Osteoblast (primary cell): Measurements from ENCODE around the gene RHPN2. TPM values are rescaled to one million over a fixed set of nuclear protein-coding genes. Genes with fewer than 3 reads are reported as not detected.
"Not testable (repeated sequence)": the region's sequence is repeated elsewhere in the genome, so short reads cannot be mapped to it uniquely, and the experiment has no call there.

ENCODE experiments used
- DNase-seq: peaks from one replicate; pipeline ENCODE4 v3.0.0; 2011; ENCODE audit warnings: low spot score, mixed read lengths; ENCODE audit not compliant: insufficient read length; ENCODE audit errors: missing footprints
- H2AFZ ChIP-seq: 2 replicates; pipeline ENCODE4 v1.6.0; 2011; ENCODE audit warnings: mild to moderate bottlenecking, low read length
- H3K27ac ChIP-seq: 2 replicates; pipeline ENCODE4 v1.5.1; 2011; ENCODE audit warnings: mild to moderate bottlenecking, low read depth, low read length, moderate library complexity
- H3K27me3 ChIP-seq: 2 replicates; pipeline ENCODE4 v1.6.0; 2012; ENCODE audit warnings: mild to moderate bottlenecking, control low read depth, inconsistent platforms, low read length, moderate library complexity; ENCODE audit not compliant: insufficient read depth
- H3K36me3 ChIP-seq: 2 replicates; pipeline ENCODE4 v1.5.1; 2011; ENCODE audit warnings: mild to moderate bottlenecking, low read length, control low read depth, moderate library complexity; ENCODE audit not compliant: insufficient read depth
- H3K4me1 ChIP-seq: 2 replicates; pipeline ENCODE4 v1.5.1; 2011; ENCODE audit warnings: mild to moderate bottlenecking, low read length, control low read depth, moderate library complexity; ENCODE audit not compliant: insufficient read depth
- H3K4me2 ChIP-seq: 2 replicates; pipeline ENCODE4 v1.6.0; 2011; ENCODE audit warnings: mild to moderate bottlenecking, low read length; ENCODE audit not compliant: insufficient read depth
- H3K4me3 ChIP-seq: fragments of 200-600 bp; sonication (generic); 3 replicates; pipeline ENCODE4 v1.5.1; 2012; ENCODE audit warnings: mild to moderate bottlenecking, low read length, inconsistent platforms; ENCODE audit not compliant: insufficient read depth
- H3K79me2 ChIP-seq: 2 replicates; pipeline ENCODE4 v1.6.0; 2012; ENCODE audit warnings: mild to moderate bottlenecking, low read length, control low read depth, inconsistent platforms; ENCODE audit not compliant: insufficient read depth
- H3K9me3 ChIP-seq: 2 replicates; pipeline ENCODE4 v1.5.1; 2011; ENCODE audit warnings: low read depth, low read length, control low read depth
- H4K20me1 ChIP-seq: 2 replicates; pipeline ENCODE4 v1.6.0; 2012; ENCODE audit warnings: mild to moderate bottlenecking, low read length, control low read depth; ENCODE audit not compliant: insufficient read depth
- total RNA-seq: library from RNA; depleted of rRNA; stranded (reverse); fragments of >200 nt; gene quantifications from 2 replicates; pipeline ENCODE4 v1.2.3, GENCODE V29; 2012
- TF ChIP-seq, protein P1 (sequence below): IDR thresholded peaks from 2 replicates; pipeline ENCODE4 v1.5.1; 2011; ENCODE audit warnings: mild to moderate bottlenecking, low read depth, low read length, moderate library complexity; ENCODE audit errors: extremely low read depth

The RHPN2 gene
- total RNA-seq, 1 donor, result 1.4 TPM

DNA sequence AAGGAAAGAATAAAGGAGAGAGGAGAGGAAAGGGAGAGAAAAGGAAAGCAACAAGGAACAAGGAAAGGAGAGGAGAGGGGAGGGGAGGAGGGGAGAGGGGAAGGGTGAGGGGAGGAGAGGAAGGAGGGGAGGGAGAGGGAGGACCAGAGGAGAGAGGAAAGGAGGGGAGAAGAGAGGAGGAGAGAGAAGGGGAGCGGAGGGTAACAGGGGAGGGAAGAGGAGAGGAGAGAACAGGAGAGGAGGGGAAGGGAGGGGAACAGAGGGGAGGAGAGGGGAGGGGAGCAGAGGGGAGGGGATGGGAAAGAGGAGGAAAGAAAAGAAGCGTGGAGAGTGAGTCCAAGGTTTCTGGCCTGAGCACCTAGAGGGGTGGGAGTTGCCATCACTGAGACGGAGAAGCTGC lies 66.0 kb downstream of the RHPN2 start:
- no peak for DNase-seq
- Histone ChIP-seq H3K4me3 (no peak overlapping the region), H3K79me2 (no peaks in the 10 kb centered on the region), H4K20me1 (no peaks in the 10 kb centered on the region), H3K36me3 (no peaks in the 10 kb centered on the region), H3K27ac (no peak overlapping the region), H3K9me3 (no peaks in the 10 kb centered on the region), H3K4me2 (no peak overlapping the region), H3K27me3 (no peaks in the 10 kb centered on the region), H2AFZ (no peak overlapping the region), H3K4me1 (no peaks in the 10 kb centered on the region)
- TF ChIP-seq, protein P1, sequence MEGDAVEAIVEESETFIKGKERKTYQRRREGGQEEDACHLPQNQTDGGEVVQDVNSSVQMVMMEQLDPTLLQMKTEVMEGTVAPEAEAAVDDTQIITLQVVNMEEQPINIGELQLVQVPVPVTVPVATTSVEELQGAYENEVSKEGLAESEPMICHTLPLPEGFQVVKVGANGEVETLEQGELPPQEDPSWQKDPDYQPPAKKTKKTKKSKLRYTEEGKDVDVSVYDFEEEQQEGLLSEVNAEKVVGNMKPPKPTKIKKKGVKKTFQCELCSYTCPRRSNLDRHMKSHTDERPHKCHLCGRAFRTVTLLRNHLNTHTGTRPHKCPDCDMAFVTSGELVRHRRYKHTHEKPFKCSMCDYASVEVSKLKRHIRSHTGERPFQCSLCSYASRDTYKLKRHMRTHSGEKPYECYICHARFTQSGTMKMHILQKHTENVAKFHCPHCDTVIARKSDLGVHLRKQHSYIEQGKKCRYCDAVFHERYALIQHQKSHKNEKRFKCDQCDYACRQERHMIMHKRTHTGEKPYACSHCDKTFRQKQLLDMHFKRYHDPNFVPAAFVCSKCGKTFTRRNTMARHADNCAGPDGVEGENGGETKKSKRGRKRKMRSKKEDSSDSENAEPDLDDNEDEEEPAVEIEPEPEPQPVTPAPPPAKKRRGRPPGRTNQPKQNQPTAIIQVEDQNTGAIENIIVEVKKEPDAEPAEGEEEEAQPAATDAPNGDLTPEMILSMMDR, result no peak

DNA sequence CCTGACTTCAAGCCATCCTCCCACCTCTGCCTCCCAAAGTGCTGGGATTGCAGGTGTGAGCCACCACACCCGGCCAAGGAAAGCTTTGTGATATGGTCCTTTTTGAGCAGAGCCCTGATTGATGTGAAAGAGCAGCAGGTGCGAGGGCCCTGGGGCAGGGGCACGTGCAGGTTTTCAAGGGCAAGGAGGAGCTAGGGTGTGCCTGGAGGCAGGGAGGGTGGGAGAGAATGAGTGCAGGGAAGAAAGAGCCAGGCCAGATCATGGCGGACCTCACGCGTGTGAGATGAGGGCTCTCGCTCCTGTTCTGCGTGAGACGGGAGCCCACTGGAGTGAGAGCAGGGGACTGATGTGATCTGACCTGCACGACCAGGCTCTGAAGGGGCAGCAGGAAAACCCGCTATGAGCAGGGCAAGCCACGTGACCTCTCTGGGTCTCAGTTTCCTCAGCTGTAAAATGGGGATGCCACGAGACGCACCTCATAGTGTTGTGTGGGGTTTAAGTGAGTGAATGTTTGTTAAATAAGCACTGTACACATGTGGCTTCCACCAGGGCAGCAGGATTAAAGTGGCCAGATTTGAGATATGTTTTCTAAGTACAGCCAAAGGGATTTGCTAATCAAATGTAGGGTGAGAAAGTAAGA lies 66.9 kb downstream of the RHPN2 start:
- Histone ChIP-seq H3K27me3 (no peaks in the 10 kb centered on the region), H4K20me1 (no peaks in the 10 kb centered on the region), H3K36me3 (no peaks in the 10 kb centered on the region), H3K79me2 (no peaks in the 10 kb centered on the region), H3K4me3 (no peak overlapping the region), H3K27ac (no peak overlapping the region), H3K9me3 (no peaks in the 10 kb centered on the region), H3K4me1 (no peaks in the 10 kb centered on the region), H2AFZ (no peak overlapping the region), H3K4me2 (no peak overlapping the region)
- DNase-seq, result no peak
- TF ChIP-seq, protein P1, result no peak

DNA sequence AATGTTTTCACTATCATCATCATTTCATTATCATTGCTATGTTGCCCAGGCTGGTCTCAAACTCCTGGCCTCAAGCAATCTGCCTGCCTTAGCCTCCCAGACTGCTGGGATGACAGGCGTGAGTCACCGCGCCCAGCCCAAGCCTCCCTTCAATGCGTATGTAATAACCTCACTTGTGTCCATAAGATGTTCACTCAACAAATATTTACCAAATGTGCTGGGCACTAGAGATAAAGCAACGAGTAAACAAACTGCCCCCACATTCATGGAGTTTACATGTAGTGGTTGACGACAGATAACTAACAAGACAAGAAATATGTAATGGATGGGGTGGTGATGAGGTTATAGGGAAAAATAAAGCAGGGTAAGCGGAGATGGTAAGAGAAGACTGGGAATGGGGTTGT lies 67.6 kb downstream of the RHPN2 start:
- not testable (repeated sequence) for H3K9me3 ChIP-seq, H2AFZ ChIP-seq, H3K4me2 ChIP-seq, H3K4me1 ChIP-seq, H3K4me3 ChIP-seq, H3K79me2 ChIP-seq, H4K20me1 ChIP-seq, H3K36me3 ChIP-seq, H3K27me3 ChIP-seq, H3K27ac ChIP-seq, DNase-seq

DNA sequence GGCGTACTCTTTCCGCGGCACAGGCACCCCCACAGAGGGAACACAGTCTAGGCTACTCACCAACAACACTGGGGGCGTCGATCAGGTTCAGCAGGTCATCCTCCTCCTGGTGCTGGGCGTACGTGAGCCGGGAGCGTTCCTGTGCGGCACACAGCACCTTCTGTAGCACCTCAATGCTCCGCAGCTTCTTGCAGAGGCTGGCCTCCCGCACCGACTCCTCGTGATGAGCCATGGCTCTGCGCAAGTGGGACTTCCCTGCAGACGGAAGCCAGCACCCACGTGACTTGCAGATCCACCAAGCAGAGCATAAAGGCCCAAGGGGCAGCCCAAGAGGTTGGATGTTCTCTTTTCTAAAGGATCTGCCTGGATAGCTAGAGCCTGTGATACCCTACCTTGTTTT lies 68.7 kb downstream of the RHPN2 start:
- not testable (repeated sequence) for H3K4me1 ChIP-seq, H3K36me3 ChIP-seq, H3K79me2 ChIP-seq, H4K20me1 ChIP-seq, H2AFZ ChIP-seq, H3K4me3 ChIP-seq, H3K27ac ChIP-seq, DNase-seq, H3K27me3 ChIP-seq, H3K9me3 ChIP-seq, H3K4me2 ChIP-seq

DNA sequence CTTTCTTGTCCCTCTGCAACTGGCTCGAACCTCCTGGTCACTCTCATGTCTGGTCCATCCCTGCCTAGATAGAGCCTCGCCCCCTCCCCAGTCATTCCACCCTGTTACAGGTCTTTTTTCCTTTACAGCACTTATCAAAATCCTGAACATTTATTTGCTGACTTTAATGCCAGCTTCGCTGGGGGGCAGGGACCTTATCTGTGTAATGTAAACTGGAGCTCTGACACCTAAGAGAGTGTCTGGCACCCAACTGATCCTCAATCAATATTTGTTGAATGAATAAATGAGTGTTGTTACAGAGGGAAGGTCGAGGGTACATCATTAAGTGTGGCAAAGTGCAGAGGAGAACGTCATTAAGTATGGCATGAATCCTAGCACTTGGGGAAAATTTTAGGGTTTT lies 76.0 kb downstream of the RHPN2 start:
- Histone ChIP-seq H3K9me3 (no peaks in the 10 kb centered on the region), H3K27me3 (no peaks in the 10 kb centered on the region), H3K4me1 (no peaks in the 10 kb centered on the region), H3K79me2 (no peaks in the 10 kb centered on the region), H3K4me2 (no peak overlapping the region), H3K4me3 (no peak overlapping the region), H2AFZ (no peak overlapping the region), H3K36me3 (no peaks in the 10 kb centered on the region), H4K20me1 (no peaks in the 10 kb centered on the region), H3K27ac (no peak overlapping the region)
- DNase-seq, result no peak
- TF ChIP-seq, protein P1, result no peak

DNA sequence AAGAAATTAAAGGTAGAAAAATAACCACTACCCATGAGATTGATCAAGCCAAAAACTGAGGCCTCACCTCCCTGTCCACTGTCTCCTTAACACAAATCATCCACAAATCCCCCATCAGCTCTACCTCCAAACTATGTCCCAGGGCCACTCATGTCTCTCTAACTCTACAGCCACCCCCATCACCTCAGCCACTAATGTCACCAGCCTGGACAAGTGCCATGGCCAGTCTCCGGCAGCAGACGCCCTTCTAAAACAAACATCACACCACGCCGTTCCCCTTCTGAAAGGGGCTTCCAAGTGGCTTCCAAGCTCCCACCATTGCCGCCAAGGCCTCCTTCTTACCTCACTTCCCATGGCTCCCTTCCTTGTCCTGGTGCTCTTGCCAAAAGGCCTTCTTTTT lies 76.4 kb downstream of the RHPN2 start:
- DNase-seq, H3K9me3 ChIP-seq, H3K4me3 ChIP-seq, H3K27me3 ChIP-seq, H3K27ac ChIP-seq, H4K20me1 ChIP-seq, H3K36me3 ChIP-seq, H3K4me1 ChIP-seq, H3K4me2 ChIP-seq, H2AFZ ChIP-seq, H3K79me2 ChIP-seq: not testable (repeated sequence)

DNA sequence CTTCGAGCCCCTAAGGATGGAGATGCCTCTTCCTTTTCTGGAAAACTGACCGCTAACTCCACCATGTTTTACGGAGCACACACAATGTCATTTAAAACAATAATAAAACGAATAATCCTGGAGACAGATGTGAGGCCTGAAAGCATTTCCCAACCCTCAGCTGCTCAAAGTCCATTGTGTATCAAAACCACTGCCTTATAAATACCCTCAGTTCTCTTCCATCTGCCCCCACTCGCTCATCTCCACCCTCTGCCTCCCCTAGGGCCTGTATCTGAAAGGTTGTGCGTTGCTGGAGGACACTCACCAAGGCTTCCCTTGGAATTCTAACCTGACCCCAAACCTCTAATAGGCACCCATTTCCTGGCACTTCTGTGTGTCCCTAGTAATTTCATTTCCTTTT lies 82.2 kb downstream of the RHPN2 start:
- H3K4me1 ChIP-seq, result not testable (repeated sequence)

More for the DNA sequence above, 82.2 kb downstream of the RHPN2 start:
- not testable (repeated sequence) for H3K27me3 ChIP-seq, DNase-seq, H3K4me3 ChIP-seq, H2AFZ ChIP-seq, H3K79me2 ChIP-seq, H4K20me1 ChIP-seq, H3K9me3 ChIP-seq, H3K27ac ChIP-seq, H3K36me3 ChIP-seq, H3K4me2 ChIP-seq
